Colon (tissue), 2 donors: ENCODE data around the gene TRIM14.

ENCODE experiments used
- FAIRE-seq: peaks from 2 replicates; lab custom pipeline; 2012; peaks lifted over from hg19 to GRCh38; lab: Jason Lieb, UNC
- donor health status: control.
- donor health status: control.

TRIM14 gene, protein sequence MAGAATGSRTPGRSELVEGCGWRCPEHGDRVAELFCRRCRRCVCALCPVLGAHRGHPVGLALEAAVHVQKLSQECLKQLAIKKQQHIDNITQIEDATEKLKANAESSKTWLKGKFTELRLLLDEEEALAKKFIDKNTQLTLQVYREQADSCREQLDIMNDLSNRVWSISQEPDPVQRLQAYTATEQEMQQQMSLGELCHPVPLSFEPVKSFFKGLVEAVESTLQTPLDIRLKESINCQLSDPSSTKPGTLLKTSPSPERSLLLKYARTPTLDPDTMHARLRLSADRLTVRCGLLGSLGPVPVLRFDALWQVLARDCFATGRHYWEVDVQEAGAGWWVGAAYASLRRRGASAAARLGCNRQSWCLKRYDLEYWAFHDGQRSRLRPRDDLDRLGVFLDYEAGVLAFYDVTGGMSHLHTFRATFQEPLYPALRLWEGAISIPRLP

GRCh38 chr9:98118640-98119601, at the start of gene TRIM14:
TSS of gene TRIM14 (minus strand) at chr9:98119222. CDS start at chr9:98119188, 34 bp downstream.
- no peak for FAIRE-seq

- FAIRE-seq = no peak
These were observed 49.2 kb upstream of the TRIM14 start for GRCh38 chr9:98168153-98168780.

- FAIRE-seq = no peak
These were observed 45.9 kb upstream of the TRIM14 start for GRCh38 chr9:98164912-98165311.

- FAIRE-seq = no peak
These were observed 43.6 kb upstream of the TRIM14 start for GRCh38 chr9:98162613-98163012.

- no peak for FAIRE-seq
These were observed 42.8 kb upstream of the TRIM14 start for GRCh38 chr9:98161851-98162250.

DNA sequence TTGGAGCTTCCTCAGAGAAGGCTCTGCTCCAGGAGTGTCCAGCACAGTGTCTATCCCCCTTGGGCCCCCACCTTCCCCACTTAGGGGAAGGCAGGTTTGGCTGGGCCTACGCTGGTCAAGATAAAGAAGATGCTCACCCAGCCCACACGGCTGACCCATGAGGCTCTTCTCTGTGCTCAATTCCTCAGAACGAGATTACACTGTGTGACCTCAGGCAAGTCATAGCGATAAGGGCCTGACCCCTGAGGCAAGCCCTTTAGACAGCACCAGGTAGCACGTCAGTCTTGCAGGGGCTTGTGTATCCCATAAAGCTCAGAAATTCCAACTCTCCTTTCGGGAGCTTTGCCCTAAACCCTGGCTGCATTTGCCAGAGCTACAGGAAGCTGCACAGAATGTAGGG, 40.8 kb upstream of the TRIM14 start:
- no peak for FAIRE-seq

GRCh38 chr9:98159301-98159700, 40.3 kb upstream of the TRIM14 start:
- FAIRE-seq = no peak

DNA sequence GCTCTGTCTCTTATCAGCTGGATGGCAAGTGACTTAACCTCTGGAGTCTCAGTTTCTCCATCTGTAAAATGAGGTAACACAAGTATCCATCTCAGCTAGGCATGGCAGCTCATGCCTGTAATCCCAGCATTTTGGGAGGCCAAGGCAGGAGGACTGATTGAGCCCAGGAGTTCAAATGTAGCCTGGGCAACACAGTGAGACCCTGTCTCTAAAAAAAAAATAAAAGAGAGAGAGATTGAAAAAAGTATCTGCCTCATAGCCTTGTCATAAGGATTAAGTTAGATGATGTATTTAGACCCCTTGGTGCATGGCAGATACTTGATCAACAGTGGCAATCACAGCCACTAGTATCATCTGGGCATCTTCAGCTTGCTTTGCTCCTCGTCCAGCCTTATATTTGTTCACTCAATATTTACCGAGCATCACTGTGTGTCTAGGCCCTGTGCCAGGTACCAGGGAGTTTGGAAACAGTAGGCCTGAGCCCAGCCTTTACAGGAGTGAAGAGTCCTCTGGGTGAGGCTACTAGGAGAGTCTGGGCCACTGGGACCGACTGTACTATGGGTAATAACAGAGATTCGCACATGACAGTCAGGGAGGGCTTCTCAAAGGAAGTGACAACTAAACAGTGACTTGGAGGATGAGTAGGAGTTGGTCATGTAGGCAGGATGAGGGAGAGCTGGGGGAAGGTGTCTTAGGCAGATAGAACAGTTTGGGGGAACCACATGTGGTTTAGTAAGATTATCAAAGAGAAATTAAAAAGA, 39.2 kb upstream of the TRIM14 start:
- no peak for FAIRE-seq

- no peak for FAIRE-seq
These were observed 38.4 kb upstream of the TRIM14 start for GRCh38 chr9:98157372-98157771.

DNA sequence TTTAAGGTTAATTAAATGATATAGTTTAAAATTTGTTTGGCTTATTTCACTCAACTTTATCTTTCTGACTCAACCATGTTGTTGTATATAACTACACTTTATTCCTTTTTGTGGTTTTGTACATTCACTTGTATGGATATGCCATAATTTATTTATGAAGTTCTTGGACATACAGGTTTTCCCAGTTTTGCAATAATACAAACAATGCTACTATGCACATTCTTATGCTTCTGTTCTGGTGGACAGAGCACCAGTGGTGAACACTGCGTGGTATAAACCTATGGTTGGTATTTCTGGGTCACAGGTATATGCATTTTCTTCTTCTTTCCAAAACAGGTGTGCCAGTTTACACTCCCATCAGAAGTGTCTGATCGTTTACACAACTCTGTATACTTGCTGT, 35.7 kb upstream of the TRIM14 start:
- no peak for FAIRE-seq

DNA sequence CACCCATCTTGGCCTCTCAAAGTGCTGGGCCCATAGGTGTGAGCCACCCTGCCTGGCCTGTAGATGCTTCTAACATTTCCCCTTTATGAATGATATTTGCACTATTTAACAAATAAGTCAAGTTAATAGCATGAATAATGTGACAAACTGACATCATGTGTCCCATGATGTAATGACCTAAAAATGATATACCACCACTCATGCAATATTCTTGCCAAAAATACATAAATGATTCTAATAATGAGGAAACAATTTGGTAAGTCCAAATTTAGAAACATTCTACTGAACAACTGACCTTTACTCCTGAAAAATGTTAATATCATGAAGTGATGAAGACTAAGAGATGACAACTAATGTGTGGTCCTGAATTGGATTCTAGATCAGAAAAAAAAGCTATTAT, 33.5 kb upstream of the TRIM14 start:
- no peak for FAIRE-seq

GRCh38 chr9:98150721-98151120, 31.7 kb upstream of the TRIM14 start:
- no peak for FAIRE-seq

- no peak for FAIRE-seq
These were observed 31.1 kb upstream of the TRIM14 start for GRCh38 chr9:98150164-98150563.

DNA sequence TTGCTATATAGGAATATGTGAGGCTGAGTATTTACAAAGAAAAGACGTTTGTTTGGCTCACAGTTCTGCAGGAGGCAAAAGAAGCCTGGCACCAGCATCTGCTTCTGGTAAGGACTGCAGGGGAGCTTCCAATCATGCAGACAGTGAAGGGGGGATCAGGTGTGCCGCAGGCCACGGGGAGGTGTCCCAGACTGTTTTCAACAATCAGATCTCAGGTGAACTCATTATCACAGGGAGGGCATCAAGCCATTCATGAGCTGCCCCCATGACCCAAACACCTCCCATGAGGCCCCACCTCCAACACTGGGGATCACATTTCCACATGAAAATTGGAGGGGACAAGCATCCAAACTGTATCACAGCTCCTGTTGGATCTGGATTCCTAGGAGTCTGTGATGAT, 30.4 kb upstream of the TRIM14 start:
- no peak for FAIRE-seq

DNA sequence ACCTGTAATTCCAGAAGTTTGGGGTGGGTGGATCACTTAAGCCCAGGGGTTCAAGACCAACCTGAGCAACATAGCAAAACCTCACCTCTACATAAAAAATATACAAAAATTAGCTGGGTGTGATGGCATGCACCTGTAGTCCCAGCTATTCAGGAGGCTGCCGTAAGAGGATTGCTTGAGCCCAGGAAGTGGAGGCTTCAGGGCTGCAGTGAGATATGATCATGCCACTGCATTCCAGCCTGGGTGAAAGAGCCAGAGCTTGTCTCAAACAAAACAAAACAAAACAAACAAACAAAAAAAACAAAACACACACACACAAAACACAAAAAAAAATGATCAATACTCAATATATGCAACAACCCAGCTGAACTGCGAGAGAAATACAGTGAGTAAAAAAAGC, 29.5 kb upstream of the TRIM14 start:
- FAIRE-seq = no peak

- FAIRE-seq = no peak
These were observed 28.6 kb upstream of the TRIM14 start for GRCh38 chr9:98147582-98147981.

GRCh38 chr9:98146101-98146991, 27.3 kb upstream of the TRIM14 start:
- FAIRE-seq = no peak

DNA sequence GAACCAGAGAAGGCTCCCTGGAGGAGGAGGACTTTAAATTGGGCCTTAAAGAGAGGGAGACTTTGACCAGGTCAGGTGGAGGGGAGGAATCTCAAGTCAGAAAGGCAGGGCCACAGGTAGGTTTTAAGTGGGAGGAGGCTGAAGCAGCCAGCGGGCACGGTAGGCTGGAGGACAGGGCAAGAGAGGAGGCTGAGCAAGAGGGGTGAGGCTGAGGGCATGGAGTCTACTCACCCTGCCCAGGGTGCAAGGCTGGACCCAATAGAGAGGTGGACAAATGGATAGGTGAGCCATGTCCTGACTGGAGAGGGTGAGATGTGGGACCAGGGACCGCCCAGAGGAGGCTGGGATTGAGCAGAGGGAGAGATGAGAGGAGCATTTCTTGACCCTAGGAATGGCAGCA, 25.6 kb upstream of the TRIM14 start:
- FAIRE-seq = no peak

GRCh38 chr9:98144076-98144475, 25.1 kb upstream of the TRIM14 start:
- FAIRE-seq = no peak

DNA sequence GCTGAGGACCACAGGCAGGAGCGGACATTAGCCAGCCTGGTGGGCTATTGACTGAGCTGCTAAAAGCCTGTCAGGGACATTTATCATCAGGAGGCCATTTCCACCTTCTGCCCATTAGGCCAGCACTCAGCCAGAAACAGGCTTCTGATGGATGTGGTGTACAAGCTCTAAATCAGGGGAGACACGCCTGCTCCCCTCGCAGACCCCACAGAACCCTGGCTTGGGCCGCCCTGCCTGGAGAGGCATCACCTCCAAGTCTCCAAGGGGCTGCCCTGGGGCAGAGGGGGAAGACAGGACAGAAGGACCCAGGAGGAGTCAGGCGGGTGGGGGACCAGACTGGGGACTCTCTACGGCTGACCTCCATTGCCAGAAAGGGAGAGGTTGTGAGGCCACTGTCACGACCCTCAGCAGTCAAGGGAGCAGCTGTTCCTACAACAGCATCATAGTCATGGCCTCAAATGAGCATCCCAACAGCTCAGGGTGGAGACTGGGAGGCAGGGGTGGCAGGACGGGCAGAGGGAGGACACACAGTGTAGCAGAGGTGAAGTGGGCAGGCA, 24.0 kb upstream of the TRIM14 start:
- FAIRE-seq = no peak
